ENCODE measurements around the gene WDFY1. TPM values are rescaled to one million over a fixed set of nuclear protein-coding genes. Genes with fewer than 3 reads are reported as not detected.

The WDFY1 gene
- total RNA-seq, 1 donor from 2014 or later, result 53.1 TPM

DNA sequence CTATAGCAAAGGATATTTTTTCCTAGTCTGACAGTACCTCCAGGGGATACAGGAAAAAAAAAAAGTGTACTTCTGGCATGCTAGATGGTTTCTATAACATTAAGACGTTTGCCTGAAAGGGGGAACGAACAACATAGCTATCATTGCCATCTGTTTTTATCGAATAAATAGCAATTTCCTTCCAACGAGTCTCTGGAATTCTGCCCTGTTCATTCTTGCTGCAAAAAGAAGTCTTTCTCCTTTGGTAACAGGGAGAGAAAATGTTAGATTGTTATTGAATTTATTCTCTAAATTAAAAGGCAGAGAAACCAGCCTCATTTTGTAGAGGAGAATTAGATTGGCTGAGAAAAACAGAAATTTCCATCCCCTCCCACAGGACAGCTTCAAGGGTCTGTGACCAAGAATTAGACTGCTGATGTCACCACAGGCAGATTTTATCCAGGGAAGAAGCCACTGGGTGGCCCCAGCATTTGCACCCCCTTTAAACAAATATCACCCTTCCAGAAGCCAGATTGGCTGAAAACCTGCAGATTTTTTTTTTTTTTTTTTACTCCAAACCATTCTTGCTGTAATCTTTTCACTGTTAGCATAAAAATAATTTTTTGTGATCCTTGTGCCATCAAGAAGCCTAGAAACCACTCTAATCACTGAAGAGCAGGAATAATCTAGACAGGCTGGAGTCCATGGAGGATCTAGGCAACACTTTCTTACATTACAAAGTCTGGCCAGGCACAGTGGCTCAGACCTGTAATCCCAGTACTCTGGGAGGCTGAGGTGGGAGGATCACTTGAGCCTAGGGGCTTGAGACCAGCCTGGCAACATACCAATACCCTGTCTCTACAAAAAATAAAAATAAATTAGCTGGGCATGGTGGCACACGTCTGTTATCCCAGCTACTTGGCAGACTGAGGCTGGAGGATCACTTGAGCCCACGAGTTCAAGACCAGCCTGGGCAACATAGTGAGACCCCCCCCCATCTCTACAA, 12.0 kb downstream of the WDFY1 start:
- TF ChIP-seq, protein P1, sequence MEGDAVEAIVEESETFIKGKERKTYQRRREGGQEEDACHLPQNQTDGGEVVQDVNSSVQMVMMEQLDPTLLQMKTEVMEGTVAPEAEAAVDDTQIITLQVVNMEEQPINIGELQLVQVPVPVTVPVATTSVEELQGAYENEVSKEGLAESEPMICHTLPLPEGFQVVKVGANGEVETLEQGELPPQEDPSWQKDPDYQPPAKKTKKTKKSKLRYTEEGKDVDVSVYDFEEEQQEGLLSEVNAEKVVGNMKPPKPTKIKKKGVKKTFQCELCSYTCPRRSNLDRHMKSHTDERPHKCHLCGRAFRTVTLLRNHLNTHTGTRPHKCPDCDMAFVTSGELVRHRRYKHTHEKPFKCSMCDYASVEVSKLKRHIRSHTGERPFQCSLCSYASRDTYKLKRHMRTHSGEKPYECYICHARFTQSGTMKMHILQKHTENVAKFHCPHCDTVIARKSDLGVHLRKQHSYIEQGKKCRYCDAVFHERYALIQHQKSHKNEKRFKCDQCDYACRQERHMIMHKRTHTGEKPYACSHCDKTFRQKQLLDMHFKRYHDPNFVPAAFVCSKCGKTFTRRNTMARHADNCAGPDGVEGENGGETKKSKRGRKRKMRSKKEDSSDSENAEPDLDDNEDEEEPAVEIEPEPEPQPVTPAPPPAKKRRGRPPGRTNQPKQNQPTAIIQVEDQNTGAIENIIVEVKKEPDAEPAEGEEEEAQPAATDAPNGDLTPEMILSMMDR (IDR thresholded peaks at IDR 0.05; ENCODE audit: unreplicated experiment), result no peak
- H3K9me3 Mint-ChIP-seq (ENCODE audit: unreplicated experiment), result no peaks in the 10 kb centered on the region
- H3K27me3 Mint-ChIP-seq (ENCODE audit: unreplicated experiment), result no peaks in the 10 kb centered on the region
- peaks cover 16% of the 10 kb centered on the region for H3K4me1 Mint-ChIP-seq (ENCODE audit: unreplicated experiment)
- H3K36me3 Mint-ChIP-seq (ENCODE audit: low read depth, unreplicated experiment), result peaks cover 2% of the 10 kb centered on the region
- H3K4me3 Mint-ChIP-seq (ENCODE audit: unreplicated experiment), result no peak overlapping the region
- H3K27ac Mint-ChIP-seq (ENCODE audit: unreplicated experiment), result no peak overlapping the region
- no peak for DNase-seq (ENCODE audit: low spot score)

DNA sequence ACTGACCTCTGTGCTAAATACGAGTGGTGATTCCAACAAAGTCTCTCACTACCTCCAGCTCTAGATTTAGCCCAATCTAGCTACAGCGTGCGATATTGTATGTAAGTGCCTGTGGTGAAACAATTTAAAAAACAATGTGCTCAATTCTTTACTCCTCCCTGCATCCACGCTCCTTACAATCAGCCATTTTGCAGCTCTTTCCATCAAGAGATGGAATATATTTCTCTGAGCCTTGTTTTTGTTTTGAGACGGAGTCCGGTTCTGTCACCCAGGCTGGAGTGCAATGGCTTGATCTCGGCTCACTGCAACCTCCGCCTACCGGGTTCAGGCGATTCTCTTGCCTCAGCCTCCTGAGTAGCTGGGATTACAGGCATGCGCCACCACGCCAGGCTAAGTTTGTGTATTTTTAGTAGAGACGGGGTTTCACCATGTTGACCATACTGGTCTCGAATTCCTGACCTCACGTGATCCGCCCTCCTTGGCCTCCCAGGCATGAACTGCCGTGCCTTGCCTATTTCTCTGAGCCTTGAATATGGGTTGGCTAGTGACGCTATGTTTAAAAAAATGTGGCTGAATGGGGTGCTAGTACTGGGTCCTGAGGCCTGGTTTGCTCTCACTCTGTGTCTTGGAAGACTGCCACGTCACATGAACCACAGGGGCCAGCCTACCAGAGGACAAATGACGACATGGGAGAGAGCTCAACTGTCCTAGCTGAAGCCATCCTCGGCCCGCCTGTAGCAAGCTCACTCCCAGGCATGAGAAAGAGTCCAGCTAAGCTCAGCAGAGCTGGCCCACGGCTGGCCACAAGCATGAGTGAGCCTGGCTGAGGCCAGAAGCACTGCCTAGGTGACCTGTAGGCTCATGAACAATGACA, 14.8 kb downstream of the WDFY1 start:
- H3K9me3 Mint-ChIP-seq (ENCODE audit: unreplicated experiment), result no peaks in the 10 kb centered on the region
- no peak overlapping the region for H3K27ac Mint-ChIP-seq (ENCODE audit: unreplicated experiment)
- no peaks in the 10 kb centered on the region for H3K4me1 Mint-ChIP-seq (ENCODE audit: unreplicated experiment)
- peaks cover 3% of the 10 kb centered on the region for H3K27me3 Mint-ChIP-seq (ENCODE audit: unreplicated experiment)
- TF ChIP-seq, protein P1 (IDR thresholded peaks at IDR 0.05; ENCODE audit: unreplicated experiment), result no peak
- peaks cover 13% of the 10 kb centered on the region for H3K36me3 Mint-ChIP-seq (ENCODE audit: low read depth, unreplicated experiment)
- no peak overlapping the region for H3K4me3 Mint-ChIP-seq (ENCODE audit: unreplicated experiment)
- DNase-seq (ENCODE audit: low spot score), result no peak

DNA sequence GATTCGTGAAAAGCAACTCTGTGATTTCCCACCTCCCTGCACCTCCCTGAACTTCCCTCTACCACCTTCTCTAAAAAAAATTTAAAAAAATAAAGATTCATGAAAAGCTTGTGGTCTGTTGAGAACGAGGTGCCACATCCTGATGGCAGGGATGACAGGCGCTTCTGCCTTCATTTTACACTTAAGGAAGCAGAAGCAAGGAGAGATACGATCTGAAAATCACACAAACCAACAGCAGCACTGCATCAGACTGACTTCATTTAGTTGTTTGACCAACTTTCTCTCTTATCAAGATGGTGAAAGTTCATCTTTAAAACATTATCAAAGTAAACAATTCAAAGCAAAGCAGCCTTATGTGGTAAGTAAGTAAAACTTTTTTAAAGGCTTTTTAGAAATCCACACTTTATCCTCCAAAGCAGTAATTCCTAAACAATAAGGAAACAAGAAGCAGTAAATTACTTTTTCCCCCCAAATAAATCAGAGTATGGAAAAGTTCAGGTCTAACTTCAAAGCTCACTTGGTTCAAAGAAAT, 15.5 kb downstream of the WDFY1 start:
- H3K27ac Mint-ChIP-seq (ENCODE audit: unreplicated experiment), result no peak overlapping the region
- H3K36me3 Mint-ChIP-seq (ENCODE audit: low read depth, unreplicated experiment), result peaks cover 13% of the 10 kb centered on the region
- H3K4me1 Mint-ChIP-seq (ENCODE audit: unreplicated experiment), result no peaks in the 10 kb centered on the region
- no peaks in the 10 kb centered on the region for H3K9me3 Mint-ChIP-seq (ENCODE audit: unreplicated experiment)
- no peak for DNase-seq (ENCODE audit: low spot score)
- peaks cover 3% of the 10 kb centered on the region for H3K27me3 Mint-ChIP-seq (ENCODE audit: unreplicated experiment)
- H3K4me3 Mint-ChIP-seq (ENCODE audit: unreplicated experiment), result no peak overlapping the region
- TF ChIP-seq, protein P1 (IDR thresholded peaks at IDR 0.05; ENCODE audit: unreplicated experiment), result no peak

DNA sequence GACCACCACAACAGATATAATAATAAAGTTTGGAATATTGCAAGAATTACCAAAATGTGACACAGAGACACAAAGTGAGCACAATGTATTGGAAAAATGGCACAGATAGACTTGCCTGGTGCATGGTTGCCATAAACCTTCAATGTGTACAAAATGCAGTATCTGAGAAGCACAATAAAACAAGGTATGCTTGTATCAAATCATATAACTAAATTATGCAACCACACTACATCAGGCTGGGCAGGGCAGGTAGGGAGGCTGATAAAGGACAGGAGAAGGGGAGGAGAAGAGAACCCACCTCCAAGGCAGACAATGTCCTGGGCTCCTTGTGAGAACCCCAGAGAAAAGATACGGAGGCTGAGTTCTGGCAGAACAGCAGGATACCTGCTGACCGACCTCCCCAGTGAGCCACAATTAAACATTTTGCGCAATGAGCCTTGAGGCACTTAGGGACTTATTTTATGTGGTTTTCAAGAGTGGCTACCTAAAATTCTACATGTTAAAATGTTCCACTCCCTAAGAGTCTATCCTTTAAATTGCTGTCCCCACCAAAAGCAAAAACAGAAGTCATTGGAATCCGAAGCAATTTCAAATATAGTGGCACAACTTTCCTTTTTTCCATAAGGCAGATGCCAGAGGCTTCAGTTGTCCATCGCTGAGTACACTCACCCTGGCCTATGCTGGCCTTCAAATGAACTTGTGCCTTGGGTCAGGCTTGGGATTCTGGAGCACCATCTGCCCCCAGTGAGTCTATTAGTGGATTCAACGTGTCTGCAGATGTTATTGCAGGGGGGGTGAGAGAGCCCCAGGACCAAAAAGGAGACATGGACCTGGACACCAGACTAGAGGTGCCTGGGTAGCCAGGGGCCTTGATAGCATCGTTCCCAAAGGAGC, 16.8 kb downstream of the WDFY1 start:
- Mint-ChIP-seq H3K4me3 (ENCODE audit: unreplicated experiment) (no peak overlapping the region), H3K4me1 (ENCODE audit: unreplicated experiment) (no peaks in the 10 kb centered on the region), H3K9me3 (ENCODE audit: unreplicated experiment) (no peaks in the 10 kb centered on the region), H3K27ac (ENCODE audit: unreplicated experiment) (no peak overlapping the region), H3K36me3 (ENCODE audit: low read depth, unreplicated experiment) (peaks cover 13% of the 10 kb centered on the region), H3K27me3 (ENCODE audit: unreplicated experiment) (peaks cover 3% of the 10 kb centered on the region)
- DNase-seq (ENCODE audit: low spot score), result no peak
- TF ChIP-seq, protein P1 (IDR thresholded peaks at IDR 0.05; ENCODE audit: unreplicated experiment), result no peak
